DND-41 (cell line): ENCODE results near the gene BCL2L13.

Source experiments
- CTCF ChIP-seq: IDR thresholded peaks from 2 replicates; pipeline ENCODE4 v1.5.1; 2012; ENCODE audit warnings: borderline replicate concordance, low read length, moderate library complexity, mild to moderate bottlenecking; ENCODE audit not compliant: poor library complexity, severe bottlenecking; ENCODE audit errors: extremely low read depth
- EZH2 ChIP-seq: IDR thresholded peaks from 3 replicates; pipeline ENCODE4 v1.6.1; 2012; ENCODE audit warnings: borderline replicate concordance, low read depth, mild to moderate bottlenecking, moderate library complexity, low read length, inconsistent platforms; ENCODE audit not compliant: severe bottlenecking

GRCh38 chr22:17724678-17725499 lies 86.3 kb downstream of the BCL2L13 start:
- TF ChIP-seq CTCF: no peak
- TF ChIP-seq EZH2: no peak
